ENCODE results near the gene MLH1. TPM values are rescaled to one million over a fixed set of nuclear protein-coding genes. Genes with fewer than 3 reads are reported as not detected.

The MLH1 gene
- polyA plus RNA-seq, 1 of the 3 experiments (the other 2 are of a cell fraction): 24.0 TPM

DNA sequence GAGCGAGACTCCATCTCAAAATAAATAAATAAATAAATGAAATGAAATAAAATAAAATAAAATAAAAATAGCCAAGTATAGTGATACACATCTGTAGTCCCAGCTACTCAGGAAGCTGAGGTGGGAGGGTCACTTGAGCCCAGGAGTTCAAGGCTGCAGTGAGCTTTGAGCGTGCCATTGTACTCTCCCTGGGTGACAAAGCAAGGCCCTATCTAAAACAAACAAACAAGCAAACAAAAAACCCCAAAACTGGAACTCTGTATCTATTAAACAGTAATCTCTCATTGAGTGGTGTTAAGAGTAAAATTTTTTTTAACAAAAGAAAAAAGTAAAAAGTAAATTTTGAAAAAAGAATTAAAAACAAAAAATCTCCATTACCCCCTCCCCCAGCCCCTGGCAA lies 21.2 kb upstream of the MLH1 start:
- CTCF ChIA-PET: no interaction called here
- WGBS (ENCODE audit: low lambda C conversion rate): 100% methylated on average over 2 of the region's 2 CpGs
- H4K20me1 ChIP-seq (ENCODE audit: insufficient read depth): no peaks in the 10 kb centered on the region

DNA sequence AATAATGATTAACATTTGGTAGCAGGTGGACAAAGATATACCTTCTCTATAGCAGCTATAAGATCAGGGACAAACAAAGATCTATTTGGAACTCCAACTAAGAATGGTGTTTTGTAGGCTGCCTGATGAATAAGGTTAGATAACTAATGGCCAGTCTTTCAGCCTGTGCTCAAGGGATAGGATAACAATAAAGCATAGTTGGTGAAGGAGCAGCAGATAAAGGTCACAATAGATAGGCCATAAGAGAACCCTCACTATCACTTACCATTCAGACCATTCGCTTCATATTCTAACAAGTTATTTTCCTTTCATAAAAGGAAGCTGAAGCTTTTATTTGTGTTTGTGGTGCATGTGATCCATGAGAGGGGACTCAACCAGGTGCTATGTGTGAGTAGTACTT lies 20.2 kb upstream of the MLH1 start:
- Histone ChIP-seq H3K4me3 (ENCODE audit: low read depth in 2 of 2, low read length in 1 of 2) (no peak overlapping the region), H3K9me2 (no peaks in the 10 kb centered on the region), H3K4me1 (ENCODE audit: control insufficient read depth in 1 of 2, insufficient read depth in 2 of 2, low read depth in 1 of 2, low read length in 1 of 2) (peaks cover 10 to 13% of the 10 kb centered on the region in 2 experiments; a peak in 3 of 4 replicates), H4K20me1 (ENCODE audit: insufficient read depth) (no peaks in the 10 kb centered on the region), H3F3A (replicated peaks; ENCODE audit: insufficient read depth) (no peaks in the 10 kb centered on the region), H3K9me3 (no peaks in the 10 kb centered on the region), H2AFZ (ENCODE audit: low read depth) (no peak overlapping the region), H3K27me3 (ENCODE audit: insufficient read depth) (no peaks in the 10 kb centered on the region), H3K9ac (no peak overlapping the region), H3K4me2 (no peak overlapping the region), H3K36me3 (replicated peaks in 1 of 2; ENCODE audit: control insufficient read depth in 1 of 2, insufficient read depth in 2 of 2, low read length in 1 of 2) (no peaks in the 10 kb centered on the region), H3K79me2 (ENCODE audit: insufficient read depth) (no peaks in the 10 kb centered on the region), H3K27ac (ENCODE audit: low read depth in 2 of 2, low read length in 1 of 2) (no peak overlapping the region)
- ChIA-PET POLR2A (no interaction called here), CTCF (interaction anchor here (1.5 to 1.9 kb wide), 2 partner anchors 14 to 242 kb away, joined by 3 to 9 read pairs; no protein-coding TSS in a partner anchor)
- DNase-seq: no peak
- WGBS (ENCODE audit: low lambda C conversion rate): 94% methylated on average over 1 of the region's 1 CpG
- TF ChIP-seq TEAD4 (IDR thresholded peaks at IDR 0.05; ENCODE audit: borderline replicate concordance, insufficient read depth) (no peak), EZH2phosphoT487 (IDR thresholded peaks at IDR 0.05; ENCODE audit: borderline replicate concordance, low read depth) (no peak), TAF1 (IDR thresholded peaks at IDR 0.05; ENCODE audit: borderline replicate concordance, low read depth, low read length) (no peak), RAD21 (IDR thresholded peaks at IDR 0.05; ENCODE audit: low read length) (no peak), NFIC (IDR thresholded peaks at IDR 0.05; ENCODE audit: borderline replicate concordance) (no peak), SMC3 (IDR thresholded peaks at IDR 0.05; ENCODE audit: low read depth, low read length) (no peak), MEF2A (IDR thresholded peaks at IDR 0.05; ENCODE audit: borderline replicate concordance, low read depth) (no peak), ELF1 (IDR thresholded peaks at IDR 0.05) (no peak), JUND (IDR thresholded peaks at IDR 0.05) (no peak), MXI1 (IDR thresholded peaks at IDR 0.05; ENCODE audit: low read depth, low read length) (no peak), RCOR1 (IDR thresholded peaks at IDR 0.05; ENCODE audit: low read length) (no peak), RXRA (IDR thresholded peaks at IDR 0.05; ENCODE audit: borderline replicate concordance, low read depth) (no peak), FOXJ3 (CRISPR knock-in tag; IDR thresholded peaks at IDR 0.05) (no peak), YY1 (IDR thresholded peaks at IDR 0.05; ENCODE audit: low read depth) (no peak)
- TF ChIP-seq, protein P1, sequence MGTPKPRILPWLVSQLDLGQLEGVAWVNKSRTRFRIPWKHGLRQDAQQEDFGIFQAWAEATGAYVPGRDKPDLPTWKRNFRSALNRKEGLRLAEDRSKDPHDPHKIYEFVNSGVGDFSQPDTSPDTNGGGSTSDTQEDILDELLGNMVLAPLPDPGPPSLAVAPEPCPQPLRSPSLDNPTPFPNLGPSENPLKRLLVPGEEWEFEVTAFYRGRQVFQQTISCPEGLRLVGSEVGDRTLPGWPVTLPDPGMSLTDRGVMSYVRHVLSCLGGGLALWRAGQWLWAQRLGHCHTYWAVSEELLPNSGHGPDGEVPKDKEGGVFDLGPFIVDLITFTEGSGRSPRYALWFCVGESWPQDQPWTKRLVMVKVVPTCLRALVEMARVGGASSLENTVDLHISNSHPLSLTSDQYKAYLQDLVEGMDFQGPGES (IDR thresholded peaks at IDR 0.05; ENCODE audit: low read depth, low read length): no peak
- TF ChIP-seq, protein P2, sequence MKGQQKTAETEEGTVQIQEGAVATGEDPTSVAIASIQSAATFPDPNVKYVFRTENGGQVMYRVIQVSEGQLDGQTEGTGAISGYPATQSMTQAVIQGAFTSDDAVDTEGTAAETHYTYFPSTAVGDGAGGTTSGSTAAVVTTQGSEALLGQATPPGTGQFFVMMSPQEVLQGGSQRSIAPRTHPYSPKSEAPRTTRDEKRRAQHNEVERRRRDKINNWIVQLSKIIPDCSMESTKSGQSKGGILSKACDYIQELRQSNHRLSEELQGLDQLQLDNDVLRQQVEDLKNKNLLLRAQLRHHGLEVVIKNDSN (IDR thresholded peaks at IDR 0.05; ENCODE audit: borderline replicate concordance, low read depth): no peak
- TF ChIP-seq, protein P3, sequence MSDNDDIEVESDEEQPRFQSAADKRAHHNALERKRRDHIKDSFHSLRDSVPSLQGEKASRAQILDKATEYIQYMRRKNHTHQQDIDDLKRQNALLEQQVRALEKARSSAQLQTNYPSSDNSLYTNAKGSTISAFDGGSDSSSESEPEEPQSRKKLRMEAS (IDR thresholded peaks at IDR 0.05; ENCODE audit: low read depth): no peak

More for the DNA sequence above, 21.2 kb upstream of the MLH1 start:
- Histone ChIP-seq H3K9me3 (no peaks in the 10 kb centered on the region), H3K36me3 (replicated peaks in 1 of 2; ENCODE audit: control insufficient read depth in 1 of 2, insufficient read depth in 2 of 2, low read length in 1 of 2) (no peaks in the 10 kb centered on the region), H2AFZ (ENCODE audit: low read depth) (no peak overlapping the region), H3K9ac (no peak overlapping the region), H3F3A (replicated peaks; ENCODE audit: insufficient read depth) (no peaks in the 10 kb centered on the region), H3K27ac (ENCODE audit: low read depth in 2 of 2, low read length in 1 of 2) (no peak overlapping the region), H3K9me2 (no peaks in the 10 kb centered on the region), H3K4me2 (no peak overlapping the region), H3K4me1 (ENCODE audit: control insufficient read depth in 1 of 2, insufficient read depth in 2 of 2, low read depth in 1 of 2, low read length in 1 of 2) (peaks cover 10 to 13% of the 10 kb centered on the region in 2 experiments; a peak in 3 of 4 replicates), H3K4me3 (ENCODE audit: low read depth in 2 of 2, low read length in 1 of 2) (no peak overlapping the region), H3K27me3 (ENCODE audit: insufficient read depth) (no peaks in the 10 kb centered on the region), H3K79me2 (ENCODE audit: insufficient read depth) (no peaks in the 10 kb centered on the region)
- DNase-seq: no peak
- POLR2A ChIA-PET: no interaction called here
- TF ChIP-seq CHD2 (IDR thresholded peaks at IDR 0.05; ENCODE audit: low read length, partially characterized antibody) (no peak), ELF1 (IDR thresholded peaks at IDR 0.05) (no peak), EP300 (IDR thresholded peaks at IDR 0.05; ENCODE audit: borderline replicate concordance in 1 of 2, low read depth in 1 of 2, low read length in 1 of 2) (no peak), GABPA (IDR thresholded peaks at IDR 0.05; ENCODE audit: low read depth) (no peak), YY1 (IDR thresholded peaks at IDR 0.05; ENCODE audit: low read depth) (no peak), SIN3A (IDR thresholded peaks at IDR 0.05; ENCODE audit: borderline replicate concordance, low read depth, low read length) (no peak), TCF12 (IDR thresholded peaks at IDR 0.05) (no peak), FOXJ3 (CRISPR knock-in tag; IDR thresholded peaks at IDR 0.05) (no peak), FOXM1 (IDR thresholded peaks at IDR 0.05; ENCODE audit: low read depth) (no peak), SMC3 (IDR thresholded peaks at IDR 0.05; ENCODE audit: low read depth, low read length) (no peak), FOSL2 (IDR thresholded peaks at IDR 0.05; ENCODE audit: borderline replicate concordance, low read depth) (no peak)
- TF ChIP-seq, protein P4, sequence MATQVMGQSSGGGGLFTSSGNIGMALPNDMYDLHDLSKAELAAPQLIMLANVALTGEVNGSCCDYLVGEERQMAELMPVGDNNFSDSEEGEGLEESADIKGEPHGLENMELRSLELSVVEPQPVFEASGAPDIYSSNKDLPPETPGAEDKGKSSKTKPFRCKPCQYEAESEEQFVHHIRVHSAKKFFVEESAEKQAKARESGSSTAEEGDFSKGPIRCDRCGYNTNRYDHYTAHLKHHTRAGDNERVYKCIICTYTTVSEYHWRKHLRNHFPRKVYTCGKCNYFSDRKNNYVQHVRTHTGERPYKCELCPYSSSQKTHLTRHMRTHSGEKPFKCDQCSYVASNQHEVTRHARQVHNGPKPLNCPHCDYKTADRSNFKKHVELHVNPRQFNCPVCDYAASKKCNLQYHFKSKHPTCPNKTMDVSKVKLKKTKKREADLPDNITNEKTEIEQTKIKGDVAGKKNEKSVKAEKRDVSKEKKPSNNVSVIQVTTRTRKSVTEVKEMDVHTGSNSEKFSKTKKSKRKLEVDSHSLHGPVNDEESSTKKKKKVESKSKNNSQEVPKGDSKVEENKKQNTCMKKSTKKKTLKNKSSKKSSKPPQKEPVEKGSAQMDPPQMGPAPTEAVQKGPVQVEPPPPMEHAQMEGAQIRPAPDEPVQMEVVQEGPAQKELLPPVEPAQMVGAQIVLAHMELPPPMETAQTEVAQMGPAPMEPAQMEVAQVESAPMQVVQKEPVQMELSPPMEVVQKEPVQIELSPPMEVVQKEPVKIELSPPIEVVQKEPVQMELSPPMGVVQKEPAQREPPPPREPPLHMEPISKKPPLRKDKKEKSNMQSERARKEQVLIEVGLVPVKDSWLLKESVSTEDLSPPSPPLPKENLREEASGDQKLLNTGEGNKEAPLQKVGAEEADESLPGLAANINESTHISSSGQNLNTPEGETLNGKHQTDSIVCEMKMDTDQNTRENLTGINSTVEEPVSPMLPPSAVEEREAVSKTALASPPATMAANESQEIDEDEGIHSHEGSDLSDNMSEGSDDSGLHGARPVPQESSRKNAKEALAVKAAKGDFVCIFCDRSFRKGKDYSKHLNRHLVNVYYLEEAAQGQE (IDR thresholded peaks at IDR 0.05; ENCODE audit: low read depth, low read length): no peak
